IPS-18c (cell line): Measurements from ENCODE around the gene ADAMTS17.

Experiments
- H3K4me3 ChIP-seq: 2 replicates; pipeline ENCODE4 v1.7.0; 2013; ENCODE audit warnings: low read depth, mild to moderate bottlenecking, low read length, moderate library complexity; ENCODE audit not compliant: insufficient read depth
- H3K9me3 ChIP-seq: one replicate; pipeline ENCODE4 v1.6.1; 2013; ENCODE audit warnings: mild to moderate bottlenecking, low read length, moderate library complexity; ENCODE audit not compliant: control insufficient read depth, insufficient read depth

Gene ADAMTS17

DNA sequence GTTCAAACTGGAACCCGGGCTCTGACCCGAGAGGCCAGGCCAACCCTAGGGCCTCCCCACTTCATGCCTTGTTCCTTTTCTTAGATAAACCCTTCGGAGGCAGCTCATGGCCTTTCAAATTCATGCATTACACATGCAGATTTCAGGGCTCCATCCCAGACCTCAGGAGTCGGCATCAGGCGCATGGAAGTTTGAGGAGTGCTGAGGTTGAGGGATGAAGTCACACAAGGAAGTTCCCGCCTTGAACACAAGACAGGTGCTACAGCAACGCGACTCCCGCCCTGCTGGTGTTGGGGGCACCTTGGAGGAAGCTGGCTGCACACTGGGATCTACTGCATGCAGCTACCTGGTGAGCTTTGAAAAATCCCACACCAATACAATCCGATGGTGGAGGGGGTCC is 363.3 kb downstream of the ADAMTS17 start:
- Histone ChIP-seq H3K9me3 (no peaks in the 10 kb centered on the region), H3K4me3 (no peak overlapping the region)

DNA sequence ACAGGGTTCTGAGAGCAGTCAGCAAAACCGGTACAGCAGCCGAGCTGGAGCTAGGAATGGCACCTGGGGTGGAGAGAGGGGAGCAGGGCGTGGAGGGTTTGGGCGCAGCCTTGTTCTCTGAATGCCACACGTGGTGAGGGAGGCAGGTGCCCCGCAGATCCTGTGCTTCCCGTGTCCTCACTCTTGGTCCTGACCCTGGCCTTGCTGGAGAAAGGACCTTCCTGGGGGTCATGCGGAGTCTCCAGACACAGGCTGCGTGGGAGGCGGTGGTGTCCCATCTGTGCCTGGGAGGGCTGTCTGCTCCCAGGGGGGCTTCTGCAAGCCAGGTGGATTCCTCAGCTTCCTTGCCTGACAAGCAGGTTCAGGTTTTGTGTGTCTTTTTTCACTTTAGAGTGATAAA is 363.8 kb downstream of the ADAMTS17 start:
- Histone ChIP-seq H3K4me3 (peak overlapping the region; percentile 16; the same call in 1 of the 2 replicates), H3K9me3 (no peaks in the 10 kb centered on the region)

DNA sequence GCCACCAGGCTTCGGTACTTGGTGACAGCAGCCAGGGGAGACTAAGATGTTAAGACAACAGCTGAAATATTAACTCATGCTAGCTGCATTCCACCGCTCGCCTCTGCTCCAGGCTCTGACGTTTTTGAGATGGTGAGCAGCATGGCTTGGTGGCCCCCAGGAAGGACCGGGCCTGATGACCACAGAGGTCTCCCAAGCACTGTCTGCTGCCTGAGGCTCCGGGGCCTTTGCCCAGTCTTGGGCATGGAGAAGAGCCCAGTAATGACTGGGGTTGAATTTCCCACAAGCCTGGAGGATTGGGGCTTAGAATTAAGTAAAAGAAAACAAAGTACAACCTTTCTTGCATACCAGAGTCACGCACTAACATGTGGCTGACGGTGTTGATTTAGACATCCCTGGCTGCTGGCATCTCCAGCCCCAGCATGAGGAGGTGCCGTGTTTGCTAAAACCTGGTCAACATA is 364.9 kb downstream of the ADAMTS17 start:
- Histone ChIP-seq H3K4me3 (no peak overlapping the region), H3K9me3 (no peaks in the 10 kb centered on the region)

DNA sequence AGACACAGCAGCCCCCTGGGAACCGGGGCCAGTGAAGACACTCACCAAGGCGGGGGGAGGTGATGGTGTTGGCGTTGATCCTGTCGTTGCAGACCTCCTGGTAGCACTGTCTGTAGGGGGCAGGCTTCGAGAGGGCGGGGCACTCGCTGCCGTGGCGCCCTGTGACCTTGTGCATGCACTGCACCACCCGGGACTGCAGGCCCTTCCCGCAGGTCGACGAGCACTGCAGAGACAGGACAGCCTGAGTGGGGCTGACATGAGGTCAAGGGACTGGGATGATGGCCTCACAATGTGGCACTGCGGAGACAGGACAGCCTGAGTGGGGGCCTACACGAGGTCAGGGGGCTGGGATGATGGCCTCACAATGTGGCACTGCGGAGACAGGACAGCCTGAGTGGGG is 365.8 kb downstream of the ADAMTS17 start:
- no peaks in the 10 kb centered on the region for H3K9me3 ChIP-seq
- no peak overlapping the region for H3K4me3 ChIP-seq

DNA sequence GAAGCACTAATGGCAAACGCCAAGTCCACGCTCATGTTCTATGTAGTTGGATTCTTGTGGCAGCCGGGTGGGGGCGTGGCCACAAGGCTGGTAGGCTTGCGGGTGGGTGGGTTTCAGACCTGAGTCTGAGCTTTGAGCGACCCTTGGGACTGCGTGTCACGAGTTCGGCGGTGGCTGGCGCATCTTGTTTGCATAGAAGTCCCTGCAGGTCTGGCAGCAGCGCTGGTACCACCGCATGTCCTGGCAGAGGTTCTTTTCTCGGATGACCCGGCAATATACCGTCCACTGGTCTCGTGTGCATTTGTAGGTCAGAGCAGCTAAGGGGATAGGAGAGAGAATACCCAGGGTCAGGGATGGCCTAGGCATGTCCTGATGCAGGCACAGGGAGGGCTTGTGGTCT is 367.5 kb downstream of the ADAMTS17 start:
- Histone ChIP-seq H3K9me3 (no peaks in the 10 kb centered on the region), H3K4me3 (no peak overlapping the region)

DNA sequence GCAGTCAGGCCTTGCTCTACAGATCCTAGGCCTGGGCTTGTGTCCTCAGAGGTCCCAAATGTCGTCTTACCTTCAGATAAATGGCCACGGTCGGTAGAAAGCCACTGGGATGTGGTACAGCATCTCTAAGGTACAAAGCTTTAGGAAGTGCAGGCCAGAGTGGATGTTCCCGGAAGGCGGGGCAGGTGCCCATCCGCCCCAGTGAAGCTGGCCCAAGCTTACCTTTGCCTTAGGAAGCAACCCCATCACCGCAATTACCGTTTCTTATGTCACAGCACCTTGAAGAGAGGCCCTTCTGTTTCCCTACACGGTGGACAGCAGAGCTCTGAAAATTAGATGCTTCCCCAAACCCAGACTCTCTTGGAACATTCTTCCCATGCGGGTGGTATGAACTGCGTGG is 368.4 kb downstream of the ADAMTS17 start:
- no peak overlapping the region for H3K4me3 ChIP-seq
- H3K9me3 ChIP-seq, result peaks cover 2% of the 10 kb centered on the region

DNA sequence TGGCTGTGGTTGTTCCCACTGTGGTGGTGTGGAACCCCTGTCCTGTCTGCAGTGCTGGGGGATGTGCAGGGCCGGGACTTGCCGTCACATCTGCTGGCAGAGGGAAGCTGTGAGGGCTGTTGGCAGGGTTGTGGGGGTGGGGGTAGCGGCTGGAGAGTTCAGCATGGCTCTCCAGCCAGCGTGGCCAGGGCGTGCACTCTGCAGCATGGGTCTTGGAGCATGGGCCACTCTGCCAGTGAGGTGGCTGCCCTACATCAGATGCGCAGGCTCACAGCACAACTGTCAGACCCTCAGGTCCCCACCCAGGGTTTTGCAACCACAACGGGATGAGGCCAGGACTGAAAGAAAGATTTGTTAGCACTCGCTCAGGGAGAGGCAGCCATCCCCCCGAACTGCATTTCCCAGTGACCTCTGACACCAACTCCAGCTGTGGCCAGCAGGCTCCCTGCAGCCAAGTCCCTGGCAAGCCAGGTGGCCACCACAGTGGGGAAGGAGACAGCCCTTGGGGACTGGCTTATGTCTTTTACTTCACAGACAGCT is 370.8 kb downstream of the ADAMTS17 start:
- Histone ChIP-seq H3K9me3 (peaks cover 2% of the 10 kb centered on the region), H3K4me3 (no peak overlapping the region)

DNA sequence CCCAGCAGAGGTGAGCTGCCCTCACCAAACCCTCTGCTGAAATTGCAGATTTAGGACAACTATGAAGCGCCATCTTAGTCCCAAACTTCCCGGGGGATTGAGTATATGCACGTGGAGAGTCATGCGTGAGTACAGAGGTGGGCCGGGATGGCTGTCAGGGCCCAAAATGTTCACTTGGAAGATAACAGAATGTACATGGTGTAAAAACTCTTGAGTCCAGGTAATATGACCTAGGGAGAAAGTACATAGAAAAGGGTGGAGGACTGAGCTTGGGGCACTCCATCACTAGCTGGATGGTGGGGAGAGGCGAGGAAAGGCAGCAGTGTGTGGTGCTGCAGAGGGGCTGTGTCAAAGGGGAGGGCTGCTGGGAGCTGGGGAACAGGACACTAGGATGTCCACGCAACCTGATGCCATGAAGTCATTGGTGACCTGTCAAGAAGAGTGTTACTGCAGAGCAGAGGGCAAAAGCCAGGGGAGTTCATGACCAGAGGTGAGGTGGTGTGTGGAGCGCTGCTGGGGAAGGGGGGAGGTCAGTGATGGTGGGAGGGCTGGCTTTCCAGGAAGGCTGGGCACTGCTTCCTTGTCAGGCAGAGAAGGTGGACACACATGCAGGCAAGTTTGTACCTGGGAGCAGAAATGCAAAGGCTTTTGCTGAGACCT is 372.4 kb downstream of the ADAMTS17 start:
- Histone ChIP-seq H3K9me3 (peaks cover 2% of the 10 kb centered on the region), H3K4me3 (no peak overlapping the region)

DNA sequence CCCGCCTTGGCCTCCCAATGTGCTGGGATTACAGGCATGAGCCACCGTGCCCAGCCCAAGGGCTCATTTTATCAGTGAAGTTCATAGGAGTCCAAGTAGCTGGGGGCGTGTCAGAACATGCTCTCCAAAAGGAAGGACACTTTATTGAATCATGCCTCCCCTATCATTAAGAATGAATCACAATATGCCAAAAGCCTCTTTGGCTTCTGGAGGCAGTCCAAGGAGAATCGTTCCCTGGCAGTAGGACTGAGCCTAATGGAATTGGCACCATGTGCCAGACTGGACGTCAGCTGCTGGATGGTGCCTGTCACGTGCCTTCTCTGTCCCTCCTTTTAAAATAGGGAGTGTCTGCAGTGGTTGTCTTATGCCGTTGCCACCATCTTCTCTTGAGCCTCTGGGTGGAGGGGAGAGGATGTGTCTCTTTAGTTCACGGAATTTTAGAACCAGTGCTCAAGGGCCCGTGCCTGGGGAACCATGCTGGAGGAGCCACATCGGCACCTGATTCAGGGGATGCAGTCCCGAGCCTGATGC is 373.9 kb downstream of the ADAMTS17 start:
- H3K9me3 ChIP-seq, result peaks cover 2% of the 10 kb centered on the region
- no peak overlapping the region for H3K4me3 ChIP-seq

DNA sequence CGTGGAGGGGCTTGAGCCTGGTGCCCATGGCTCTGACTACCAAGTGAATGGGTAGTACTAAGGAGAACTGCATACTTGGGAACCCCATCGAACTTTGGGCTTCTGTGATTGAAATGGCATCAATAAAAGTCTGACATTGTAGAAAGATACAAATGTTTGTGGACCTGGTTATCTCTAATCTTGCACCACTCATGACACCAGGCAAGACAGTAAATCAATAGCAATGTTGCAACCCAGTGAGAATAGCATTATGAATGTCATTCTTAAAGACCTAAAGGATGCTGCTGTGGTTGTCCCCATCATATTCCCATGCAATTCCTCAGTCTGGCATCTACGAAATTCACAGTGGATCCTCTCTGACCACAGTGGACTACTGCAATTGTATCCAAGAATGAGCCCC is 375.0 kb downstream of the ADAMTS17 start:
- no peak overlapping the region for H3K4me3 ChIP-seq
- peaks cover 2% of the 10 kb centered on the region for H3K9me3 ChIP-seq

DNA sequence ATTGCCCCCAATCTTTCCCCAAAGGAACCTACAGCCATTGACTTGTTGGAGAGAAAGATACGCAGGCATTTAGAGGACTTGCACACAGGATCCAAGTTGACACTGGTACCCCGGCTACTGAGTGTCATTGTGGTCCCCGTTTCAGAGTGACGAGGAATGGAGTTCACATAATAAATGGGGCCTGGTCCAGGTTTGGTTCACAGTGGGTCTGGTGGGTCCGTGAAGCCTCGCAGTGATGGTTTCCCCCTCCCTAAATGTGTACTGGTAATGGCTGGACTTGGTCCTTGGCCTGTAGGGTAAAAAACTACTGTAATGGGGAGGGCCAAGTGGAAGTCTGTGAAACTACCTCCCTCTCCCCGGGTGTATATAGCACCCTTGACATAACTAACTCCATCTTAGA is 376.4 kb downstream of the ADAMTS17 start:
- peaks cover 2% of the 10 kb centered on the region for H3K9me3 ChIP-seq
- H3K4me3 ChIP-seq, result no peak overlapping the region

DNA sequence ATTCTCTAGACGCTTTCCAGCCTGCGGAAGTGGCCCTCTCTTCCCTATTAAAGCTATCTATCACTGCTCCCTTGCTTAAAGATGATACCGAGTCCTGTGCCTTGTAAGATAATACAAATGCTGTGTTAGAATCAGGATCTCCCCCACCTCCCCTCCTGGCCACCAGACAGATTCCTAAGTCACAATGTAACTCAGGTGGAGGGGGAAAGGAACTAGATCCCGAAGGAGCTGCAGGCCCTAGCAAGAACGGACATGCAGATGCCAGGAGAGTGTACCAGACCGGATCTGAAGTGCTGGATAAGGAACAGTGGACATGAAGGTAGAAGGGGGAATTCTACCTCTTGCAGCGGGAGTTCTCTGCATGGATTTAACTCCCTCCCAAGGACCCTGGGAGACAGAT is 377.8 kb downstream of the ADAMTS17 start:
- H3K4me3 ChIP-seq, result no peak overlapping the region
- H3K9me3 ChIP-seq, result peaks cover 2% of the 10 kb centered on the region

DNA sequence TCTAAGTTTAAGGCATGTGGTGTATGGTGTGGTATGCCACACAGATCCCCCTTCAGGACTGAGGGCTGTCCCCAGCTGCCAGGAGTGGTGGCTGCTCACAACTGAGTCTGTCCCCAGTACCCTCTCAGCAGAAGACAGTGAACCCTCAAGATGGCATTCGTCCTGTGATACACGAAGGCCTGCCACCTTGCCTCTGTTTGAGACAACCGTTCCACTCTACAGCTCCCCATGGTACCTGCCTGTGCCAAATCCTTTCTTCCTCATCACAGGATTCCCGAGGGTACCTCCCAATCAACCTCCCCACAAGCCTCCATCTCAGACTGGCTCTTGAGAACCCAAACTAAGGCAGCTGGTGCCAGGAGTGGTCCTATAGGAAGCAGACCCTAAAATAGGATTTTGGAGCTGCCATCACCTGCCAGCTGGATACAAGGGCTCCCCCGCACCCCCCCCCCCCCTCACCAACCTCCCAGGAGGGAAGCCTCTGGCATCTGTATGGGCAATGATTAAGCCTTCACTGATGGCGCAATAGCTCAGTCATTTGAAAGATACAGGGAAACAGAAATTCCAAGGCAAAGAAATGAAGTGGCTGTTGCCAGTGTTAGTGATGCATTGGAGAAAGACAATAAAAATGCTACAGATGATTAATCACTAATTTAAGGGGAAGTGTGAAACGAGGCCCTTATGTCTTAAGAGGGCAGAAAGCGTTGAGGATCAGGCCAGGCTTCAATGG is 378.5 kb downstream of the ADAMTS17 start:
- H3K4me3 ChIP-seq, result no peak overlapping the region

DNA sequence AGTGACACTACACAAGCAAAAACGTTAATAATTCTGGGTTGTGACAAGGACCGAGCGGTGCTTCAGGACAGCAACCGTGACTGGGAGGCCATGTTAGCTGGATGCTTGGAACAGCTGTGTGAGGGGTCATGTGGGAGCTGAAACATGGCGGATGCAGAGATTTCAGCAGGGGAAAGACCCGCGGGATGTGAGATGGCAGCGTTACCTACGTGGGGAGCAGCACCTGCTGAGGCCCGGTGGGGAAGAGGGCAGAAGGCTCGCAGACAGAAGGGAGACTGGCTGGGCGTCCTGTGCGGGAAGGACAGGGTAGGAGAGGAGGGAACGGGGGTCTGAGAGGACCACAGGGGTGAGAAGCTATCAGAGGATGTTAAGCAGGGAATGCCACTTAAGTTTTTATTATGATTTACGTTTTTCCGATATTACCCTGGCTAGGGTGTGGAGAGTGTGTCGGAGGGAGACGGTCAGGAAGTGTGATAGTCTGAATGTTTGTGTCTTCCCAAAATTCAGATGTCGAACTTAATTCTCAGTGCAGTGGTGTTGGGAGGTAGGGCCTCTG is 379.7 kb downstream of the ADAMTS17 start:
- Histone ChIP-seq H3K9me3 (no peaks in the 10 kb centered on the region), H3K4me3 (no peak overlapping the region)

More for the DNA sequence above, 378.5 kb downstream of the ADAMTS17 start:
- no peaks in the 10 kb centered on the region for H3K9me3 ChIP-seq

DNA sequence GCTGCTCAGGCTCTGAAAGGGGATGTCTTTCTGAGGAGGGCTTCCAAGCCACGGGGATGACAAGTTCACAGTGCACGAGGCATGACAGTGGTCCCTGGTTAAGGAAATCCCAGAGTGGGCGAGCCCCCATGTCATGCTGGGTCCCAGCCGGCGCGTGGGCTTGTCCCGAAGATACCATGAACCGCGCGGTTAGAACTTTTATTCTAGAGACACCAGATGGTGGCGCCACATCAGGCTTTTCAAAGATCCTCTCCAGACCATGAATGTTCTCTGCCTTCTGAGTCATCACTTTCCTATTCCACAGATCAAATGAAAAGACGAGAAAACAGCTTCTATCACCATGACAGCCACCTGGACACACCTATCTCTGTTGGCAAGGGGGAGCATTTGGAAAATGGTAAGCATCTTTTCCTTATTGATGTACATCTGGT is 380.7 kb downstream of the ADAMTS17 start:
- H3K9me3 ChIP-seq, result no peaks in the 10 kb centered on the region

DNA sequence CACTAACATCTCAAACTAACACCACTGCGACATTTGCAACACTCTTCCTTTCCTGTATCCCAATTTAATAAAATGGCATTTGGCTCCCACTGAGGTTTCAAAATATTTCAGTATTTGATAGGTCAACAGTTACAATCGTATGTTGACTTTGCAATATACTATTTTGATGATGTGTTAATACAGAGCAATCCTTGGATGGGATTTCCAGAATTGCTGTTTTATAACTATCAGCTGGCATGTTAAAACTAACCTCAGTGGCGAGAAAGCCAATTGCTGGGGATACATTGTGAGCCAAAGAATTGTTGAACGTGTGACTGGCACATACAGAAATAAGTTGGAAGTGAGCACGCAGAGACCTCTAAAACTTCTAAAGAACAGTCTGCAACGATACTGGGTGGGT is 382.4 kb downstream of the ADAMTS17 start:
- Histone ChIP-seq H3K4me3 (no peak overlapping the region), H3K9me3 (no peaks in the 10 kb centered on the region)

More for the DNA sequence above, 380.7 kb downstream of the ADAMTS17 start:
- H3K4me3 ChIP-seq, result no peak overlapping the region

DNA sequence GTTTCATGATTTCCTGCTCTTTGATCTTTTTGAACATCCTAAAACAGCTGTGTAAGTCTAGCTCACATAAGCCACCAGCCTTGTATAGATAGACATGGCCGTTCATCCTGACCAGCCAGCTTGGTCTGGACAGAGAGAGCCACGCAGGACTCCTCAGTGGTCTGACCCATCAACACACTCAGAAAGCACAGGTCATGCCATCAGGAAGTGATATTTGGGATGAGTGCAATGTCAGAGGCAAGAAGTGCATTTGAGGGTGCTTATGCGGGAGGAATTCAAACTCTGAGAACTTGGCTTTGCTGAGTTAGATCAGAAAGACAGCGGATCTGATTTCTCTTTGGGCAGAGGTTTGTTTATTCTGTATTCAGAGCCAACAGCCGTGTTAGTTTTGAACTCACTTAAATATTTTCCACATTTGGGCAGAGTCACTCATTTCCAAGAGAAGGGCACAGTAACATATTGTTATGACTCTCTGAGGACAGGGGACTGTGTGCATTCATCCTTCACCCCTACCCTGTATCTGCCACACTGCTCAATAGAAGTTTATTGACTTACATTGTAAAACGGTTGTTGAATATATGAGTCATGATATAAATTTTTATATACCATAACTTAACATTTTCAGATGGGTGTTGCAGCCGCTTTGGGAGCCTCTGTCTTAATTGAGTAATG is 383.2 kb downstream of the ADAMTS17 start:
- H3K4me3 ChIP-seq, result no peak overlapping the region
- no peaks in the 10 kb centered on the region for H3K9me3 ChIP-seq
